Coronary artery (tissue), 2 donors: ENCODE measurements around the gene GPR52.

ENCODE experiments used
- DNase-seq: peaks from one replicate; pipeline ENCODE4 v3.0.0-alpha.2; 2017; ENCODE audit warnings: low spot score
- H3K27ac ChIP-seq, 2 donors: fragments of 200-600 bp; sonication (generic); one replicate each; pipeline ENCODE4 v1.5.1; 2016 to 2019
- H3K4me3 ChIP-seq: fragments of 200-600 bp; sonication (generic); 2 replicates; pipeline ENCODE4 v1.5.1; 2016; ENCODE audit warnings: mild to moderate bottlenecking, moderate library complexity
- CTCF ChIP-seq: fragments of 200-600 bp; sonication (generic); IDR thresholded peaks from one replicate; pipeline ENCODE4 v1.5.1; 2019; ENCODE audit warnings: antibody characterized with exemption

GPR52 gene

GRCh38 chr1:174451408-174451807 is 3.6 kb downstream of the GPR52 start:
- no peak for DNase-seq
- TF ChIP-seq CTCF = no peak
- Histone ChIP-seq H3K27ac (no peak overlapping the region), H3K4me3 (no peak overlapping the region)

DNA sequence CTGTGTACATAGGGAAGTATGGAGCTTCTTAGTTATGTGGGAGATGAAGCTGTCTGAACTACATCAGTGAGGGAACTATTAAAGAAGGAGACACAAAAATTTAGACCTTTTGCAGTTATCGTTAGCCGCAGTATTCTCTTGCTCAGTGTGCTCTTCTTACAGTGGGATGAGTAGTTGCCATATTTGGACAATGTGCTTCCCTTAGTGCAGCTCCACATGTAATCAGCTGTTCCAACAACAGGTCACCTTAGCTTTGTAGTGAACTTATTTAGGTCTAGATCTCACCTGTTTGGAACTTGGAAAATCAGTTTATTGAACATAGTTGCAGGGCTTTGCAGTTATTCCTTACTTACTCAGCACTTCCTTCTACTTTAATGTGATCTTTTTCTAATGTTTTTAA is 18.1 kb downstream of the GPR52 start:
- TF ChIP-seq CTCF = no peak
- no peak for DNase-seq
- H3K27ac ChIP-seq = no peak overlapping the region
- no peak overlapping the region for H3K4me3 ChIP-seq

DNA sequence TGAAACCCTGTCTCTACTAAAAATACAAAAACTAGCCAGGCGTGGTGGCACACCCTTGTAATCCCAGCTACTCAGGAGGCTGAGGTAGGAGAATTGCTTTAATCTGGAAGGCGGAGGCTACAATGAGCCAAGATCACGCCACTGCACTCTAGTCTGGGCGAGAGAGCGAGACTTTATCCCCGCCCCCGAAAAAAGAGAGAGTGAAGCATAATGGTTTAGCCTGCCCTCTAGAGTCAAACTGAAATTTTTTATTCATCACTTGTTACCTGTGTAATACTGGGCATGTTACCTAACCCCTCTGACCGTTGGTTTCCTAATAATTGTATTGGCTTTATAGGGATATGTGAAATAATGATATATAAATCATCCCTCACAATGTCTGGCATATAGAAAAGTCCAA is 18.8 kb downstream of the GPR52 start:
- TF ChIP-seq CTCF = no peak
- H3K27ac ChIP-seq = no peak overlapping the region
- no peak overlapping the region for H3K4me3 ChIP-seq
- no peak for DNase-seq

DNA sequence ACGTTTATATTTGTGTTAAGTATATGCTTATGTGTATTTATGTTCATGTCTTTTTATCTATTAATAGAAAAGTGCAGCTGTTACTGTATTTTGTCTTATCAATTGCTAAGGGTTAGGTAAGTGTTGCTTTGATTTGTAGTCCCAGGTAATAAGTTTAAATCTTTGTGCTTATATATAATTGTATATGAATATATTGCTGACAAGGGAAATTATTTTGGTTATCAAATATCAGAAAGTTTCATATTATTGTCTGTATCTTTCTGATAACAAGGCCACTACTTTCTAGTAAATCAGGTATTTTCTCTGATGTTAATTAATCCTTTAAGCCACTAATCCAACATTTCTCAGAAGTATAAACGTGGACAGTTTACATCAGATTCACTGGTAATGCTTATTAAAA is 21.3 kb downstream of the GPR52 start:
- Histone ChIP-seq H3K4me3 (no peak overlapping the region), H3K27ac (no peak overlapping the region)
- DNase-seq = no peak
- TF ChIP-seq CTCF = no peak

DNA sequence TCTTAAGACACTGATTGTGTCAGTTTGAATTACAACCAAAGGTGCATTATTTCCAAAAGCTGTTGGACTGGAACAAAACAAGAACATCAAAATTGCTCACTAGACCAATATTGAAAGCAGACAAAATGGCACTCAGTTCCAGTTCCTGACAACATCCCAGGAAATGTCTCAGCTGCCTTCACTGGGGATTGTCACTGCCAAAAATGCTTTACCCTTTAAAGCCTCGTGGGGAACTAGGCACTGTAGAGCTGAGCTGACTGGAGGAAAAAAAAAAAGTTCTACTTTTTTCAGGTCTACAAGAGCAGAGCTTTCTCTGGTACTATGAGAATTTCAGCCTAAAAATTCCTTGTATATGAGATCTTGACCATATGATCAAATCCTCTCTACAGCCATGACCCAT is 21.9 kb downstream of the GPR52 start:
- H3K4me3 ChIP-seq = no peak overlapping the region
- no peak for DNase-seq
- H3K27ac ChIP-seq = no peak overlapping the region
- TF ChIP-seq CTCF = no peak

GRCh38 chr1:174479281-174479680 is 31.5 kb downstream of the GPR52 start:
- DNase-seq = no peak
- no peak for TF ChIP-seq CTCF
- H3K27ac ChIP-seq = no peak overlapping the region
- H3K4me3 ChIP-seq = no peak overlapping the region

GRCh38 chr1:174480324-174480723 is 32.6 kb downstream of the GPR52 start:
- Histone ChIP-seq H3K4me3 (no peak overlapping the region), H3K27ac (no peak overlapping the region)
- DNase-seq = no peak
- TF ChIP-seq CTCF = no peak
